ENCODE data around the gene CLCN5.

DNA sequence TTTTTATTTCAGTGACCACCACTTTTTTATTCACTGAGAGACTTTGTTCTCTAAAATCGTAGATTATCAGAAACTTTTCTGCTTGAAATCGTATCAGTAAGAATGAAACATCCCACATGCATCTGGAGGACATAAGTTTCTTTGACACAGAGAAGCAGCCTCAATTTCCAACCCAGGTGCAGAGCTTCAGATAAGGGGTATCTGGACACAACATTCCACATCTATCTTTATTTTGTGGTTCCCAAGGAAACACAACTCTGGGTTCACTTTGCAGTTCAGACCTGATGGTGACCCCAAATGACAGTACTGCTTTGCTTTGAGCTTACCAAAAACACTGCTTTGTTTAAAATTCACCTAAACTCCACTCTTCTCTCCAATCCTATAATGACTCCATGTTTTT lies 1.3 kb upstream of the CLCN5 start:
- no peak for TF ChIP-seq ZSCAN30 (CRISPR knock-in tag; IDR thresholded peaks at IDR 0.05)
- TF ChIP-seq, protein P1, sequence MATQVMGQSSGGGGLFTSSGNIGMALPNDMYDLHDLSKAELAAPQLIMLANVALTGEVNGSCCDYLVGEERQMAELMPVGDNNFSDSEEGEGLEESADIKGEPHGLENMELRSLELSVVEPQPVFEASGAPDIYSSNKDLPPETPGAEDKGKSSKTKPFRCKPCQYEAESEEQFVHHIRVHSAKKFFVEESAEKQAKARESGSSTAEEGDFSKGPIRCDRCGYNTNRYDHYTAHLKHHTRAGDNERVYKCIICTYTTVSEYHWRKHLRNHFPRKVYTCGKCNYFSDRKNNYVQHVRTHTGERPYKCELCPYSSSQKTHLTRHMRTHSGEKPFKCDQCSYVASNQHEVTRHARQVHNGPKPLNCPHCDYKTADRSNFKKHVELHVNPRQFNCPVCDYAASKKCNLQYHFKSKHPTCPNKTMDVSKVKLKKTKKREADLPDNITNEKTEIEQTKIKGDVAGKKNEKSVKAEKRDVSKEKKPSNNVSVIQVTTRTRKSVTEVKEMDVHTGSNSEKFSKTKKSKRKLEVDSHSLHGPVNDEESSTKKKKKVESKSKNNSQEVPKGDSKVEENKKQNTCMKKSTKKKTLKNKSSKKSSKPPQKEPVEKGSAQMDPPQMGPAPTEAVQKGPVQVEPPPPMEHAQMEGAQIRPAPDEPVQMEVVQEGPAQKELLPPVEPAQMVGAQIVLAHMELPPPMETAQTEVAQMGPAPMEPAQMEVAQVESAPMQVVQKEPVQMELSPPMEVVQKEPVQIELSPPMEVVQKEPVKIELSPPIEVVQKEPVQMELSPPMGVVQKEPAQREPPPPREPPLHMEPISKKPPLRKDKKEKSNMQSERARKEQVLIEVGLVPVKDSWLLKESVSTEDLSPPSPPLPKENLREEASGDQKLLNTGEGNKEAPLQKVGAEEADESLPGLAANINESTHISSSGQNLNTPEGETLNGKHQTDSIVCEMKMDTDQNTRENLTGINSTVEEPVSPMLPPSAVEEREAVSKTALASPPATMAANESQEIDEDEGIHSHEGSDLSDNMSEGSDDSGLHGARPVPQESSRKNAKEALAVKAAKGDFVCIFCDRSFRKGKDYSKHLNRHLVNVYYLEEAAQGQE (IDR thresholded peaks at IDR 0.05; ENCODE audit: borderline replicate concordance in 1 of 2, low read depth in 1 of 2, low read length in 2 of 2): no peak
- no peak for TF ChIP-seq HCFC1 (IDR thresholded peaks at IDR 0.05; ENCODE audit: low read depth, low read length)
- TF ChIP-seq NR2C2 (CRISPR knock-in tag; IDR thresholded peaks at IDR 0.05; ENCODE audit: borderline replicate concordance): no peak
- TF ChIP-seq RAD21 (CRISPR knock-in tag; IDR thresholded peaks at IDR 0.05): no peak
- TF ChIP-seq, protein P2, sequence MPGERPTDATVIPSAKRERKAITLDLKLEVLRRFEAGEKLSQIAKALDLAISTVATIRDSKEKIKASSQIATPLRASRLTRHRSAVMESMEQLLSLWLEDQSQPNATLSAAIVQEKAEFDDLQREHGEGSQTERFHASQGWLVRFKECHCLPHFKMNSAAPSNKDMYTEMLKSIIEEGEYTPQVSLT (CRISPR knock-in tag; IDR thresholded peaks at IDR 0.05; ENCODE audit: borderline replicate concordance, low read depth): no peak
- TF ChIP-seq, protein P3, sequence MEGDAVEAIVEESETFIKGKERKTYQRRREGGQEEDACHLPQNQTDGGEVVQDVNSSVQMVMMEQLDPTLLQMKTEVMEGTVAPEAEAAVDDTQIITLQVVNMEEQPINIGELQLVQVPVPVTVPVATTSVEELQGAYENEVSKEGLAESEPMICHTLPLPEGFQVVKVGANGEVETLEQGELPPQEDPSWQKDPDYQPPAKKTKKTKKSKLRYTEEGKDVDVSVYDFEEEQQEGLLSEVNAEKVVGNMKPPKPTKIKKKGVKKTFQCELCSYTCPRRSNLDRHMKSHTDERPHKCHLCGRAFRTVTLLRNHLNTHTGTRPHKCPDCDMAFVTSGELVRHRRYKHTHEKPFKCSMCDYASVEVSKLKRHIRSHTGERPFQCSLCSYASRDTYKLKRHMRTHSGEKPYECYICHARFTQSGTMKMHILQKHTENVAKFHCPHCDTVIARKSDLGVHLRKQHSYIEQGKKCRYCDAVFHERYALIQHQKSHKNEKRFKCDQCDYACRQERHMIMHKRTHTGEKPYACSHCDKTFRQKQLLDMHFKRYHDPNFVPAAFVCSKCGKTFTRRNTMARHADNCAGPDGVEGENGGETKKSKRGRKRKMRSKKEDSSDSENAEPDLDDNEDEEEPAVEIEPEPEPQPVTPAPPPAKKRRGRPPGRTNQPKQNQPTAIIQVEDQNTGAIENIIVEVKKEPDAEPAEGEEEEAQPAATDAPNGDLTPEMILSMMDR (CRISPR knock-in tag; IDR thresholded peaks at IDR 0.05): no peak
